Activated B cell treated with CpG ODN at 0.5 μM for 24 hours (primary cell): ENCODE data around the gene SLC25A1. TPM values are rescaled to one million over a fixed set of nuclear protein-coding genes. Genes with fewer than 3 reads are reported as not detected.

Experiments
- ATAC-seq: fragments of 200-7000 bp; cut with Tn5 transposase; one replicate; pipeline ENCODE4 v1.10.0; 2021; ENCODE audit warnings: low read depth, mild to moderate bottlenecking, moderate library complexity
- CTCF ChIA-PET: fragments of 350-600 bp; sonication (Branson Sonifier 250); formaldehyde crosslinking; loops from one replicate; lab custom pipeline; 2021; ENCODE audit warnings: antibody characterized with exemption; lab: Charles Lee
- POLR2A ChIA-PET: fragments of 350-600 bp; sonication (Branson Sonifier 250); formaldehyde crosslinking; loops from one replicate; lab custom pipeline; 2021; ENCODE audit warnings: antibody characterized with exemption; lab: Charles Lee
- DNase-seq: peaks from one replicate; pipeline ENCODE4 v3.0.0; 2022
- H3K27ac Mint-ChIP-seq: one replicate; pipeline ENCODE4 v1.8.0; 2020; ENCODE audit warnings: mixed read lengths
- H3K27me3 Mint-ChIP-seq: one replicate; pipeline ENCODE4 v1.8.0; 2021; ENCODE audit warnings: mixed read lengths
- H3K36me3 Mint-ChIP-seq: one replicate; pipeline ENCODE4 v1.8.0; 2021; ENCODE audit warnings: low read depth, mixed read lengths
- H3K4me1 Mint-ChIP-seq: one replicate; pipeline ENCODE4 v1.8.0; 2021; ENCODE audit warnings: mixed read lengths
- H3K4me3 Mint-ChIP-seq: one replicate; pipeline ENCODE4 v1.8.0; 2020; ENCODE audit warnings: mild to moderate bottlenecking, mixed read lengths
- H3K9me3 Mint-ChIP-seq: one replicate; pipeline ENCODE4 v1.8.0; 2020; ENCODE audit warnings: mixed read lengths
- CTCF ChIP-seq: fragments of 200-600 bp; IDR thresholded peaks from one replicate; pipeline ENCODE4 v1.8.0; 2022; ENCODE audit warnings: antibody characterized with exemption, mild to moderate bottlenecking
- intact Hi-C: fragments of 100-400 bp; cut with micrococcal nuclease; formaldehyde crosslinking; loops from one replicate; pipeline ENCODE4 v1.15.1; 2024
- total RNA-seq: library from RNA; stranded (reverse); gene quantifications from 2 replicates; pipeline ENCODE4 v1.2.3, GENCODE V29; 2022

The SLC25A1 gene
- total RNA-seq, 1 donor from 2014 or later: 44.2 TPM

GRCh38 chr22:19201869-19202798 is 23.6 kb upstream of the SLC25A1 start:
- TF ChIP-seq CTCF: no peak

GRCh38 chr22:19201130-19201868 is 22.8 kb upstream of the SLC25A1 start:
- no peak for TF ChIP-seq CTCF
- no peaks in the 10 kb centered on the region for H3K9me3 Mint-ChIP-seq
- no peak overlapping the region for H3K27ac Mint-ChIP-seq
- no peak overlapping the region for H3K4me3 Mint-ChIP-seq
- ChIA-PET CTCF (no interaction called here), POLR2A (no interaction called here)
- no peaks in the 10 kb centered on the region for H3K4me1 Mint-ChIP-seq
- H3K27me3 Mint-ChIP-seq: peaks cover 3% of the 10 kb centered on the region
- ATAC-seq (no peak), DNase-seq (no peak)
- no peaks in the 10 kb centered on the region for H3K36me3 Mint-ChIP-seq
- intact Hi-C loops: no loop called here

More at GRCh38 chr22:19201869-19202798, 23.6 kb upstream of the SLC25A1 start:
- intact Hi-C loops: no loop called here
- ChIA-PET CTCF (no interaction called here), POLR2A (no interaction called here)
- Mint-ChIP-seq H3K4me1 (no peaks in the 10 kb centered on the region), H3K4me3 (no peak overlapping the region), H3K27ac (no peak overlapping the region), H3K27me3 (peaks cover 3% of the 10 kb centered on the region), H3K36me3 (no peaks in the 10 kb centered on the region), H3K9me3 (no peaks in the 10 kb centered on the region)
- DNase-seq: no peak
- ATAC-seq: no peak

- Mint-ChIP-seq H3K27me3 (peaks cover 3% of the 10 kb centered on the region), H3K27ac (no peak overlapping the region), H3K4me3 (no peak overlapping the region), H3K4me1 (peaks cover 5% of the 10 kb centered on the region), H3K36me3 (no peaks in the 10 kb centered on the region), H3K9me3 (no peaks in the 10 kb centered on the region)
- ATAC-seq (no peak), DNase-seq (no peak)
- TF ChIP-seq CTCF: no peak
- ChIA-PET CTCF (no interaction called here), POLR2A (no interaction called here)
- intact Hi-C loops: no loop called here
Observed at GRCh38 chr22:19199479-19199878, 20.9 kb upstream of the SLC25A1 start.

GRCh38 chr22:19197997-19198865 is 19.7 kb upstream of the SLC25A1 start:
- ChIA-PET CTCF (no interaction called here), POLR2A (no interaction called here)
- no peak for ATAC-seq
- DNase-seq: no peak
- TF ChIP-seq CTCF: no peak
- Mint-ChIP-seq H3K27ac (no peak overlapping the region), H3K36me3 (no peaks in the 10 kb centered on the region), H3K27me3 (peaks cover 2% of the 10 kb centered on the region), H3K4me3 (no peak overlapping the region), H3K4me1 (peaks cover 5% of the 10 kb centered on the region), H3K9me3 (no peaks in the 10 kb centered on the region)
- intact Hi-C loops: no loop called here
